GM18873 (cell line): Measurements from ENCODE around the gene TAS2R46.
"Not testable (repeated sequence)": the region's sequence is repeated elsewhere in the genome, so short reads cannot be mapped to it uniquely, and the experiment has no call there.

Experiments used
- ATAC-seq: cut with Tn5 transposase; IDR thresholded peaks from one replicate; pipeline ENCODE4 v1.9.1; 2021; ENCODE audit warnings: mild to moderate bottlenecking, moderate library complexity, moderate number of reproducible peaks; ENCODE audit not compliant: unreplicated experiment, low FRiP score

The TAS2R46 gene

GRCh38 chr12:11040162-11040561 is 21.9 kb downstream of the TAS2R46 start:
- ATAC-seq, result no peak

GRCh38 chr12:11039171-11039570 is 22.9 kb downstream of the TAS2R46 start:
- ATAC-seq, result no peak

GRCh38 chr12:11033959-11034358 is 28.1 kb downstream of the TAS2R46 start:
- ATAC-seq, result not testable (repeated sequence)

- no peak for ATAC-seq
These were observed 30.8 kb downstream of the TAS2R46 start, which contains the start of gene TAS2R31 for GRCh38 chr12:11031307-11031706. TSS of gene TAS2R31 (minus strand) at chr12:11031407. CDS start at chr12:11031335, 72 bp downstream.

DNA sequence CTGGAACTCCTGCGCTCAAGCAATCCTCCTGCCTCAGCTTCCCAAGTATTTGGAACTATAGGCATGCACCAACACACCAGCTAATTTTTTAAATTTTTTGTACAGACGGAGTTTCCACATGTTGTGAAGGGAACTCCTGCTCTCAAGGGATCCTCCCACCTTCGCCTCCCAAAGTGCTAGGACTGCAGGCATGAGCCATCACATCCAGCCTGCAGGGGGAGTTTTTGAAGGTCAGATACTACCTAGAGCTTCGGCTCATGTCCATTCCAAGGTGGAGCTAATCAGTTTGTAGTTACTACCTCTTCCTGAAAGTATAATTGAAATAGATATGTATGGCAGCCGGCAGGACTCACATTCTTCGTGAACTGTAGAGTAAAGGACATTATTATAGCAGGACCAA is 36.0 kb downstream of the TAS2R46 start:
- ATAC-seq, result no peak

- no peak for ATAC-seq
These were observed 38.7 kb downstream of the TAS2R46 start for GRCh38 chr12:11023387-11023786.

DNA sequence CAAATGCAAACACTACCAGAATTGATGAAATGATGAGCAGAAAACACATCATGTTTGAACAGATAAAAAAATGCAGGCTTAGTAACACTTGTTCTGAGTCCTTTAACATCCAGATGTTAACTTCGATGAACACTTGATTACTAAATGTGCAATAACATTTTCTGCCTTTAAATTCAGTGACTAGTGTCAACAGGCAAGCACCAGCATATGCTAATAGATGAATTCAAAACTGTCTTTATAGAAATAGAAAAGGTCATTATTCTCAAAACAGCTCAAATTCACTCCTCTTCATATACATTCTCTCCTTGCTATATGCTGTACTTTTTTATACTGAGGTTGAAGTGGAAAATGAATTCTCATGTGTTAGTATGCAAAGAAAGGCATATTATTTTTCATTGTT is 39.6 kb downstream of the TAS2R46 start, which contains the start of gene TAS2R19:
TAS2R19 (minus strand) TSS at position 101 of the 400 bp plus-strand sequence; CDS start at position 52, 49 bp downstream.
- ATAC-seq, result no peak

DNA sequence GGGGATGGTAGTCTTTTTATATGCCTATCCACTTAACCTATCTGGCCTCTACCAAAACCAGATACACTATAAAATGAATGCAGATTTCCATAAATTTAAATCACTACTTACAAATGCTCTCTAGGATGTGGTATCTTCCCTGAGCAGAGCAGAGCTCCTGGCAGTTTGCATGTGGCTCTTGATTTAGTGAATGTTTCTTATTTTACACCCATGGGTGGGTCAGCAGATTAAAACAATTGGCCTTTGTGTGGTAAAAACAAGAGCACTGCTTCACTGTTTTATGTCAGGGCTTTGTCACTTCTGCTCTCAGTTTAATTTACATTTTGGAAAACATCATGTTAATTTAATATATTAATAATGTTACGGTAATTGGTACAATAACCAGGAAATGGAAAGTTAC is 45.2 kb downstream of the TAS2R46 start:
- ATAC-seq, result no peak

- no peak for ATAC-seq
These were observed 46.2 kb downstream of the TAS2R46 start for GRCh38 chr12:11015775-11016430.

- no peak for ATAC-seq
These were observed 47.9 kb downstream of the TAS2R46 start for GRCh38 chr12:11014234-11014633.
